ENCODE data around the gene ETV3.
"Not testable (repeated sequence)": the region's sequence is repeated elsewhere in the genome, so short reads cannot be mapped to it uniquely, and the experiment has no call there.

Gene ETV3

DNA sequence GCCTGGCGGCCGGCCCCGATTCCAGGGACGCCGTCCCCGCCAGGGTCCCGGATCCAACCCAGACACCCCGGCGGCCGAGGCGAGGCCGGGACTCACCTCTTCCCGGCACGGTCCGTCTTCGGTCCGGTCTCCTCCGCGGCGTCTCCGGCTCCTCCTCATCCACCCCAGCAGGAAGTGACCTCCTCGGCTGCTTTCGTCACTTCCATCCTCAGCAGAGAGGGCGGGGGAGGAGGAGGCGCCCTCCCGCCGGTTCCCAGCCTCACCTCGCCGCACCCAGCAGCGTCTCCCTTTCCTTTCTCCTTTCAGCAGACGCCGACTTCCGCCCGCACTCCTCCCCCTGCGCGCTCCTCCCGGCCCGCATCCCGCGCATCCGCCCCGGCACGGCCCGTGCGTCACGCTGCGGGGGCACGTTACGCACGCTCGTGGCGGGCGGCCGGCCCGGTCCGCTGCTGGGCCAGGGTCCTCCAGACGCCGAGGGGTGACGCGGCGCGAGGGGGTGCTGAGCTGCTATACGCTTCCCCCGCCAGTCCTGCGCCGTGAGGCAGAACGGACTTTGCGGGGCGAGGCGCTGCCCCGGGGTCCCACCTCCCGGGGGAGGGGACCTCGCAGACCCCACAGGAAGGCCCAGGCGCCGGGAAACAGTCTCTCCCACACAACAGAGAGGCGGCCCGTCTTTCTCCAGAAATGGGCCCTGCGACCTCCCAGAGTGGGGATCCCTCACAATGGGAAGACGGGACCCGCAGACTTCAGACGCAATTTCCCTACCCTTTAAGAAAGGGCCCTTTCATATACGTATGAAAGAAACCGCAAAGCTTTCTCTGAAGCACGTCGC is at the start of gene ETV3:
Gene ETV3 (minus strand): TSS at position 176 of the 832 bp plus-strand sequence. CDS start 2,043 bp downstream, outside the sequence.
- peak within 1 kb of the TSS; percentile 95 for H3K4me3 ChIP-seq (ENCODE audit: low read depth, low read length)
- peak; percentile 92 for DNase-seq (ENCODE audit: low read depth)
- TF ChIP-seq, protein P1, sequence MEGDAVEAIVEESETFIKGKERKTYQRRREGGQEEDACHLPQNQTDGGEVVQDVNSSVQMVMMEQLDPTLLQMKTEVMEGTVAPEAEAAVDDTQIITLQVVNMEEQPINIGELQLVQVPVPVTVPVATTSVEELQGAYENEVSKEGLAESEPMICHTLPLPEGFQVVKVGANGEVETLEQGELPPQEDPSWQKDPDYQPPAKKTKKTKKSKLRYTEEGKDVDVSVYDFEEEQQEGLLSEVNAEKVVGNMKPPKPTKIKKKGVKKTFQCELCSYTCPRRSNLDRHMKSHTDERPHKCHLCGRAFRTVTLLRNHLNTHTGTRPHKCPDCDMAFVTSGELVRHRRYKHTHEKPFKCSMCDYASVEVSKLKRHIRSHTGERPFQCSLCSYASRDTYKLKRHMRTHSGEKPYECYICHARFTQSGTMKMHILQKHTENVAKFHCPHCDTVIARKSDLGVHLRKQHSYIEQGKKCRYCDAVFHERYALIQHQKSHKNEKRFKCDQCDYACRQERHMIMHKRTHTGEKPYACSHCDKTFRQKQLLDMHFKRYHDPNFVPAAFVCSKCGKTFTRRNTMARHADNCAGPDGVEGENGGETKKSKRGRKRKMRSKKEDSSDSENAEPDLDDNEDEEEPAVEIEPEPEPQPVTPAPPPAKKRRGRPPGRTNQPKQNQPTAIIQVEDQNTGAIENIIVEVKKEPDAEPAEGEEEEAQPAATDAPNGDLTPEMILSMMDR (IDR thresholded peaks at IDR 0.05; ENCODE audit: insufficient read depth, low read depth, low read length, missing control alignments) = no peak

DNA sequence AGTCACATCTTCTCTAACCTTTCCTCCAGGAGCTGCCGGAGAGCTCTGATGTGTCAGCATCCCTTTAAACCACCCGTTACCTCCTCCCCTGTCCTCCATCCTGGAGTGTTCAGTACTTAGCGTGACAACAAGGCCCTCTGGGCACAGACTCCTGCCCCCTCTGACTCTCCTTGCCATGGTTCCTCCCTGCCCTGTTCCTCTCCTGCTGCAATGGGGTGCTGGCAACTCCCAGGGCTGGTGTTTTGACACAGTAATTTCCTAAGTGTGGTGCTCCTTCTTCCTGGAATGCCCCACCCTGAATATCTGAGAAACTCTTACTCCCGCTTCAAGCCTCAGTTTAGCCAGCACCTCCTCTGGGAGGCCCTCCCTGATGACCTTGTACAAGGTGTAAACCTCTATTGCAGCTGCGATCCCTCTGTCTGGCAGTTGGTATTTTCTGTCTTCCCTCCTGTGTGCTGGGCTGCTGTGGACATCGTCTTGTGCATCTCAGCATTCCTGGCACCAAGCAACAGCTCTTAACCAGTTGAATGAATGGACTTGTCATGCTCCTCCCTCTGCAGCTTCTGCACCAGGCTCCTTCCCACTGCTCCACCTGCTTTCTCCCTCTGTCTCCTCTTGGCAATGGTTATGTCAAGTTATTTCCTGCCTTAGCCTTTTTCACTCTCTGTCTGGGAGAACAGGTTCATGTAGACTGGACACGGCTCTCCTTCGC is 48.2 kb upstream of the ETV3 start:
- TF ChIP-seq, protein P1 (IDR thresholded peaks at IDR 0.05; ENCODE audit: insufficient read depth, low read depth, low read length, missing control alignments) = no peak
- H3K4me3 ChIP-seq (ENCODE audit: low read depth, low read length) = no peak overlapping the region
- DNase-seq (ENCODE audit: low read depth) = no peak

DNA sequence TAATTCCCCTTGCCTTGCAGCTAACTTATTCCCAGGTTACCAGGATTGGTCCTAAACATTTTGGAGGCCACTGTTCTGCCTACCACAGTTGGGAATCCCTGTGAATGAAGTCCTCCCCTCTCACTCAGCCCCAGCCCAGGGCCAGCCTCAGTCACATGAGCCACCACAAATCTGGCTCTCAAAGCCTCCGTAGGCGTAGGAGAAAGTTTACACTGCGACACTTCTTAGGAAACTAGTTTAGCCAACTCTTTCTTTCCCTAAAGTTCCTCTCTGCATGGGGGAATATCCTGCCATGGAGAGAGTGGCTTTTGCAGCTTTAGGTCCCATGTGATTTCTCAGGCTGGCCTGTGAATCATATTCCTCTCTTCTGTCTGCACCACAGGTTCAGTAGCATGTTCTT is 45.7 kb upstream of the ETV3 start:
- TF ChIP-seq, protein P1 (IDR thresholded peaks at IDR 0.05; ENCODE audit: insufficient read depth, low read depth, low read length, missing control alignments) = no peak
- no peak overlapping the region for H3K4me3 ChIP-seq (ENCODE audit: low read depth, low read length)
- DNase-seq (ENCODE audit: low read depth) = no peak

DNA sequence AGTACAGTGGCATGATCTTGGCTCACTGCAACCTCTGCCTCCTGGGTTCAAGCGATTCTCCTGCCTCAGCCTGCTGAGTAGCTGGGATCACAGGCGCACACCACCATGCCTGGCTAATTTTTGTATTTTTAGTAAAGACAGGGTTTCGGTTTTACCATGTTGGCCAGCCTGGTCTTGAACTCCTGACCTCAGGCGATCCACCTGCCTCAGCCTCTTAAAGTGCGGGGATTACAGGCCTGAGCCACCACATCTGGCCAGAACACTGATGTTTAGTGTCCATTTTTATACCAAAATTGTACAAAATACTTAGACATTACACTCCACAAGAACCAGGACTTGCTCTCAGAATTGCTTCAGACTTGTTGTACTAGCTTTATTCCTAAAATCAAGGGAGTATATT is 44.2 kb upstream of the ETV3 start:
- not testable (repeated sequence) for H3K4me3 ChIP-seq (ENCODE audit: low read depth, low read length)
- peak; percentile 51 for DNase-seq (ENCODE audit: low read depth)

DNA sequence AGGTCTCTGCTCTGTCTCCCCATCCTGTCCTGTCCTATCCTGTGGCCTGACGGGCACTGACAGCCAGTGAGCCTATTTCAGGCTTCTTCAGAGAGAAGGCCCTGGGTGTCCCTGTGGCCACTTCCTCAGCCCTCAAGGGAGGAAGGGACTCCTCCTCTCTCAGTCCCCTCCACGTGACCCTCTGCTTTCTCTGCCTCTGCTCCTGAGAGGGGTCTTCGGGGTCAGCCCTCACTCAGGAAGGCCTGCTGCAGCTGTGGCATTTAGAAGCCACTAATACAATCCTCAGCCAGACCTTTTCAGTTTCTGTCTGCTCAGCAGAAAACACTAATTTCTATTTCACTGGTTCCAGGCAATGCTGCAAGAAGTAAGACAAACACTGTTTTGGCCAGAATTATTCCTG is 43.6 kb upstream of the ETV3 start:
- H3K4me3 ChIP-seq (ENCODE audit: low read depth, low read length) = peak overlapping the region; percentile 10; the same call in 1 of the 2 replicates
- DNase-seq (ENCODE audit: low read depth) = peak; percentile 60
- TF ChIP-seq, protein P1 (IDR thresholded peaks at IDR 0.05; ENCODE audit: insufficient read depth, low read depth, low read length, missing control alignments) = no peak

DNA sequence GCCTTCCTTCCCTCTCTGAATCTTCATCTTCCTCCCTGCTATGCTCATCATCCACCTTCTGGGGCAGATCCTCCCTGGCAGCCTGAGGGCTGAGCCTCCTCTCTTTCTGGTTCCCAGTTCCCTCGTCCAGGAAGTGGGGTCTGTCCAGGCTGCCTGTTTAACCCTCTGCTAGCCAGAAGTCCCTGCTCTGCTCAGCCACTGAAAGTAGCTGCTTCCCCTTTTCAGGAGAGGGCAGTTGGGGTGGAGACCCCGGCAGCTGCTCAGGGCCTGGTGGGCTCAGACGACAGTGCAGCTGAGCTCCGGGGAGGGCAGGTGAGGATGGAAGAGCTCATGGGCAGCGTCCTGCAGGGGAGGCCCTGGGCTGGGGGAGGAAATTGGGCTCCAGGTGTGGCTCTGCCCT is 43.1 kb upstream of the ETV3 start:
- TF ChIP-seq, protein P1 (IDR thresholded peaks at IDR 0.05; ENCODE audit: insufficient read depth, low read depth, low read length, missing control alignments) = no peak
- DNase-seq (ENCODE audit: low read depth) = peak; percentile 70
- H3K4me3 ChIP-seq (ENCODE audit: low read depth, low read length) = peak overlapping the region; percentile 7; the same call in 1 of the 2 replicates

DNA sequence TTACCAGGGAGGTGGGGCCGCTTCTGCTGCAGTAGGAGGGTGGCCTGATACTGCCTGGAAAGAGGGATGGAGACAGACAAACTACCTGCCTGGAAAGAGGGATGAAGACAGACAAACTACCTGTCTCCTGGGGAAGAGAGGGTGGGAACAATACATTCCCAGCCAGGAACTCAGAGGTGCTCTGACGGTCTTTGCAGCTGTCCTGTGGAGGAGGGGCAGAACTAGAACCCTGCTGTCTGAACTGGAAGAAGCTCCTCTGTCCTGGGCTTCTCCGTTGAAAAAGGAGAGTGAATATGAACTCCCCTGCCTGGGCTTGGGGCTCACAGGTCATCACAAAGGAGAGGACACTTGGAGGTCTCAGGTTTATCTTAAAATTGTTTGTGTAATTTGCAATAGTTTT is 40.3 kb upstream of the ETV3 start:
- H3K4me3 ChIP-seq (ENCODE audit: low read depth, low read length) = peak overlapping the region; percentile 5
- DNase-seq (ENCODE audit: low read depth) = no peak
- TF ChIP-seq, protein P1 (IDR thresholded peaks at IDR 0.05; ENCODE audit: insufficient read depth, low read depth, low read length, missing control alignments) = no peak

Data from GM12865 (cell line).